Measurements from ENCODE around the gene ITPRIPL1. TPM values are rescaled to one million over a fixed set of nuclear protein-coding genes. Genes with fewer than 3 reads are reported as not detected.

Gene ITPRIPL1
- total and polyA plus RNA-seq, 2 of the 8 experiments (the other 6 are each of a cell fraction or from before 2014, with no cell fraction given) = 10.6 to 16.1 TPM

DNA sequence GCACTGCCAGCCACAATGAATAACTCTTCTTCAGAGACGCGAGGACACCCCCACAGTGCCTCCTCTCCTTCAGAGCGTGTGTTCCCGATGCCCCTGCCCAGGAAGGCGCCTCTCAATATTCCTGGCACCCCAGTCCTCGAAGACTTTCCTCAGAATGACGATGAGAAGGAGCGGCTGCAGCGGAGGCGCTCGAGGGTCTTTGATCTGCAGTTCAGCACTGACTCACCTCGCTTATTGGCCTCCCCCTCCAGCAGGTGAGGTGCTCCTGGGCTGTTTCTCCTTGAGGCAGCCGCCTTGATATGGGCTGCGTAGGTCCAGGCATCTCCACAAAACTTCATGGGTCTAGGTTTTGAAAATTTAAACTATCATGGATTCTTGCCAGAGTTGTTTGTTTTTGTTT lies 16.5 kb downstream of the ITPRIPL1 start:
- FAIRE-seq (no peak), DNase-seq (ENCODE audit: low read depth in 1 of 2, low spot score in 2 of 2) (no peak)
- H4K5ac ChIP-seq (ENCODE audit: insufficient read length, low read depth, low read length) = no peak overlapping the region
- peaks cover 22 to 48% (median 40%) of the 10 kb centered on the region in 4 experiments for H3K36me3 ChIP-seq (ENCODE audit: control insufficient read depth in 2 of 4, insufficient read depth in 4 of 4, low read length in 3 of 4)
- H4K20me1 ChIP-seq (replicated peaks in 1 of 2; ENCODE audit: control insufficient read depth in 1 of 2, insufficient read depth in 2 of 2, low read length in 2 of 2) = peaks cover 2% of the 10 kb centered on the region in 2 experiments
- no peak overlapping the region for H2AFZ ChIP-seq (ENCODE audit: low read length)
- no peak overlapping the region for H3K18ac ChIP-seq (ENCODE audit: extremely low read depth, low read length)
- H3K56ac ChIP-seq (replicated peaks; ENCODE audit: insufficient read length, low read depth, low read length) = no peak overlapping the region
- no peak overlapping the region for H2AK5ac ChIP-seq (ENCODE audit: low read depth, low read length)
- no peak overlapping the region for H3K4ac ChIP-seq (replicated peaks; ENCODE audit: insufficient read length, low read depth, low read length)
- peaks cover 10% of the 10 kb centered on the region; the same call in 1 of the 2 replicates for H3K79me1 ChIP-seq (ENCODE audit: low read depth, low read length)
- no peak overlapping the region for H2BK15ac ChIP-seq (ENCODE audit: low read length)
- no peak overlapping the region for H2BK12ac ChIP-seq (ENCODE audit: low read depth, low read length)
- no peaks in the 10 kb centered on the region for H3K9me3 ChIP-seq (ENCODE audit: insufficient read depth in 2 of 2, low read depth in 1 of 2, low read length in 1 of 2)
- H3K9ac ChIP-seq (replicated peaks in 1 of 4; ENCODE audit: extremely low read depth in 1 of 4, low read depth in 3 of 4, low read length in 3 of 4) = no peak overlapping the region
- WGBS, 2 experiments (ENCODE audit: extremely low coverage in 1 of 2, insufficient coverage in 1 of 2, insufficient read length in 1 of 2, insufficient replicate concordance in 2 of 2, low coverage in 1 of 2, low lambda C conversion rate in 2 of 2, missing lambda C conversion rate in 1 of 2) = 97% methylated on average over 14 of the region's 14 CpGs; no CpG with 5 or more reads in 1 of the 2 experiments
- ChIA-PET POLR2A (ENCODE audit: partially characterized antibody) (interaction anchor here (0.7 to 1.2 kb wide), 2 partner anchors 14 to 72 kb away, joined by 3 to 4 read pairs; no protein-coding TSS in a partner anchor), CTCF (ENCODE audit: partially characterized antibody) (interaction anchor here (0.6 kb wide), 1 partner anchor 45 kb away, joined by 3 read pairs; no protein-coding TSS in a partner anchor)
- no peak overlapping the region; the same call in 1 of the 2 replicates for H4K8ac ChIP-seq (ENCODE audit: extremely low read depth, insufficient read depth, low read length)
- no peak overlapping the region for H3K27ac ChIP-seq (ENCODE audit: low read depth, low read length)
- H2BK5ac ChIP-seq (ENCODE audit: low read depth, low read length) = no peak overlapping the region
- no peak overlapping the region for H3K14ac ChIP-seq (ENCODE audit: insufficient read length)
- H4K91ac ChIP-seq (replicated peaks; ENCODE audit: insufficient read length, low read length) = no peak overlapping the region
- no peak overlapping the region for H3K23ac ChIP-seq (ENCODE audit: insufficient read length)
- no peak overlapping the region for H3K4me3 ChIP-seq (ENCODE audit: extremely low read depth in 1 of 4, insufficient read depth in 2 of 4, low read depth in 3 of 4, low read length in 4 of 4)
- H3K4me1 ChIP-seq (replicated peaks in 1 of 4; ENCODE audit: control insufficient read depth in 3 of 4, insufficient read depth in 4 of 4, low read length in 3 of 4) = peaks cover 0 to 1% (median 0%) of the 10 kb centered on the region in 4 experiments; a peak in 3 of 7 replicates
- H3K27me3 ChIP-seq (replicated peaks in 1 of 4; ENCODE audit: control insufficient read depth in 3 of 4, extremely low read depth in 1 of 4, insufficient read depth in 3 of 4, low read length in 3 of 4) = no peaks in the 10 kb centered on the region
- no peak overlapping the region for H2BK120ac ChIP-seq (replicated peaks; ENCODE audit: low read depth, low read length)
- no peak overlapping the region for H2BK20ac ChIP-seq (ENCODE audit: low read length)
- 0 out of 2 replicates have a peak, but pooled peaks cover under 1% of the 10 kb centered on the region for H3K23me2 ChIP-seq (ENCODE audit: low read depth, low read length)
- H3K4me2 ChIP-seq (ENCODE audit: insufficient read depth in 1 of 2, low read depth in 2 of 2, low read length in 2 of 2) = no peak overlapping the region
- no peak for TF ChIP-seq MAX (IDR thresholded peaks at IDR 0.05)
- no peak for TF ChIP-seq SAP30 (IDR thresholded peaks at IDR 0.05; ENCODE audit: insufficient read depth, insufficient replicate concordance, low read length)
- TF ChIP-seq ASH2L (IDR thresholded peaks at IDR 0.05; ENCODE audit: low read length) = no peak
- TF ChIP-seq TAF1 (IDR thresholded peaks at IDR 0.05; ENCODE audit: low read depth, low read length) = no peak
- no peak for TF ChIP-seq SP1 (IDR thresholded peaks at IDR 0.05; ENCODE audit: low read depth, low read length)
- no peak for TF ChIP-seq RAD21 (IDR thresholded peaks at IDR 0.05 in 1 of 2, conservative IDR thresholded peaks at IDR 0.05 in 1 of 2; ENCODE audit: low read depth in 2 of 2, low read length in 2 of 2)
- H3K79me2 ChIP-seq (ENCODE audit: control insufficient read depth in 1 of 2, insufficient read depth in 2 of 2, low read length in 2 of 2) = peaks cover 15 to 49% of the 10 kb centered on the region in 2 experiments

Measured in H1 (cell line).